KMS-11 (cell line): ENCODE data around the gene COQ8B.

Experiments used
- H2AFZ ChIP-seq: fragments of 200-600 bp; sonication (generic); 2 replicates; pipeline ENCODE4 v1.6.1; 2016; ENCODE audit warnings: antibody characterized with exemption, mixed run types, low read depth
- H3K27ac ChIP-seq: fragments of 200-600 bp; sonication (generic); 2 replicates; pipeline ENCODE4 v1.6.1; 2016; ENCODE audit warnings: mild to moderate bottlenecking, mixed run types
- H3K27me3 ChIP-seq: fragments of 200-600 bp; sonication (generic); 2 replicates; pipeline ENCODE4 v1.6.1; 2017; ENCODE audit warnings: mild to moderate bottlenecking, low read depth, mixed run types, moderate library complexity; ENCODE audit not compliant: insufficient read depth
- H3K36me3 ChIP-seq: fragments of 200-600 bp; sonication (generic); 2 replicates; pipeline ENCODE4 v1.6.1; 2017; ENCODE audit warnings: mild to moderate bottlenecking, mixed run types; ENCODE audit not compliant: insufficient read depth
- H3K4me1 ChIP-seq: fragments of 200-600 bp; sonication (generic); 2 replicates; pipeline ENCODE4 v1.6.1; 2016; ENCODE audit warnings: mild to moderate bottlenecking, low read depth, mixed run types; ENCODE audit not compliant: poor library complexity, severe bottlenecking
- H3K4me2 ChIP-seq: fragments of 200-600 bp; sonication (generic); 2 replicates; pipeline ENCODE4 v1.7.0; 2016; ENCODE audit warnings: mild to moderate bottlenecking, mixed run types
- H3K4me3 ChIP-seq: fragments of 200-600 bp; sonication (generic); IDR thresholded peaks from 2 replicates; pipeline ENCODE4 v1.6.1; 2017; ENCODE audit warnings: low read depth, low read length, mixed read lengths; ENCODE audit not compliant: insufficient read depth
- H3K79me2 ChIP-seq: fragments of 200-600 bp; sonication (generic); 2 replicates; pipeline ENCODE4 v1.6.1; 2016; ENCODE audit warnings: low read depth, mixed run types; ENCODE audit not compliant: insufficient read depth
- H3K9ac ChIP-seq: fragments of 200-600 bp; sonication (generic); 2 replicates; pipeline ENCODE4 v1.6.1; 2016; ENCODE audit warnings: mild to moderate bottlenecking, mixed run types
- H4K20me1 ChIP-seq: fragments of 200-600 bp; sonication (generic); 2 replicates; pipeline ENCODE4 v1.6.1; 2016; ENCODE audit warnings: mild to moderate bottlenecking, mixed run types; ENCODE audit not compliant: insufficient read depth
- CTCF ChIP-seq: fragments of 200-600 bp; sonication (generic); conservative IDR thresholded peaks from 2 replicates; pipeline ENCODE4 v1.6.1; 2017; ENCODE audit warnings: low read depth, mild to moderate bottlenecking, antibody characterized with exemption, low read length, moderate library complexity, mixed read lengths

The COQ8B gene

GRCh38 chr19:40642051-40642706 is 74.5 kb downstream of the COQ8B start:
- Histone ChIP-seq H3K4me3 (no peak overlapping the region), H3K79me2 (no peaks in the 10 kb centered on the region), H3K4me1 (no peaks in the 10 kb centered on the region), H2AFZ (no peak overlapping the region), H3K4me2 (no peak overlapping the region), H4K20me1 (no peaks in the 10 kb centered on the region), H3K27me3 (no peaks in the 10 kb centered on the region), H3K36me3 (no peaks in the 10 kb centered on the region), H3K9ac (no peak overlapping the region), H3K27ac (no peak overlapping the region)
- TF ChIP-seq CTCF, result no peak
